Middle frontal gyrus (tissue), 1 donor: ENCODE data around the gene GGA2.

Experiments used
- DNase-seq: peaks from one replicate; pipeline ENCODE4 v3.0.0-alpha.2; 2015; ENCODE audit warnings: low spot score; ENCODE audit errors: extremely low spot score

The GGA2 gene

GRCh38 chr16:23420011-23420410 lies 90.3 kb downstream of the GGA2 start:
- DNase-seq: no peak

GRCh38 chr16:23416816-23417215 lies 93.5 kb downstream of the GGA2 start:
- DNase-seq: no peak

- DNase-seq: no peak
Observed at GRCh38 chr16:23414731-23415130, 95.6 kb downstream of the GGA2 start.
